ENCODE results near the gene DUSP28.

DNA sequence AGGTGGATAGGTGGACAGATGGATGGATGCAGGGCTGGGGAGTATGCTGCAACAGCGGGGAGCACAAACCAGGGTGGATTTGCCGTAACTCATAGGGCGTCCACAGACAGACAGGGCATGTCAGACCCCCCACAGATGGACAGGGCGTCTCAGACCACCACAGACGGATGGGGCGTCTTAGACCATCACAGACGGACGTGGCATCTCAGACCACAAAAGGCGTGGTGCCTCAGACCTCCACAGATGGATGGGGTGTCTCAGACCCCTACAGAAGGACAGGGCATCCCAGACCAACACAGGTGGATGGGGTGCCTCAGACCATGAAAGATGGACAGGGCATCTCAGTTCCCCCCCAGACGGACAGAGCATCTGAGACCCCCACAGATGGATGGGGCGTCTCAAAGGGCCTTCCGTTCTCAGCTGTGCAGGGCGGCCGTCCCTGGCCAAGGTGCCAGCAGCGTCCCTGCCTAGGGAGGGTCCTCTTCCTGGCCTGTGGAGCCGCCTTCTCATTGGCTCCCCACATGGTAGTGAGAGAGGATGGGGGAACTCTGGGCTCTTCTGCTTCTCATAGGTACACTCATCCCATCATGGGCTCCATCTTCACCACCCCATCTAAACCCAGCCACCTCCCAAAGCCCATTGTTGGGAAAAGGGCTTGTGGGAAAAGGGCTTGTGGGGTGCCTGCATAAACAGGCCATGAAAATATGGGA is 4.5 kb upstream of the DUSP28 start:
- TF ChIP-seq, protein P1, sequence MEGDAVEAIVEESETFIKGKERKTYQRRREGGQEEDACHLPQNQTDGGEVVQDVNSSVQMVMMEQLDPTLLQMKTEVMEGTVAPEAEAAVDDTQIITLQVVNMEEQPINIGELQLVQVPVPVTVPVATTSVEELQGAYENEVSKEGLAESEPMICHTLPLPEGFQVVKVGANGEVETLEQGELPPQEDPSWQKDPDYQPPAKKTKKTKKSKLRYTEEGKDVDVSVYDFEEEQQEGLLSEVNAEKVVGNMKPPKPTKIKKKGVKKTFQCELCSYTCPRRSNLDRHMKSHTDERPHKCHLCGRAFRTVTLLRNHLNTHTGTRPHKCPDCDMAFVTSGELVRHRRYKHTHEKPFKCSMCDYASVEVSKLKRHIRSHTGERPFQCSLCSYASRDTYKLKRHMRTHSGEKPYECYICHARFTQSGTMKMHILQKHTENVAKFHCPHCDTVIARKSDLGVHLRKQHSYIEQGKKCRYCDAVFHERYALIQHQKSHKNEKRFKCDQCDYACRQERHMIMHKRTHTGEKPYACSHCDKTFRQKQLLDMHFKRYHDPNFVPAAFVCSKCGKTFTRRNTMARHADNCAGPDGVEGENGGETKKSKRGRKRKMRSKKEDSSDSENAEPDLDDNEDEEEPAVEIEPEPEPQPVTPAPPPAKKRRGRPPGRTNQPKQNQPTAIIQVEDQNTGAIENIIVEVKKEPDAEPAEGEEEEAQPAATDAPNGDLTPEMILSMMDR (IDR thresholded peaks at IDR 0.05), result no peak
- TF ChIP-seq ESRRA (CRISPR knock-in tag; IDR thresholded peaks at IDR 0.05; ENCODE audit: borderline replicate concordance) (no peak), FOXJ3 (CRISPR knock-in tag; IDR thresholded peaks at IDR 0.05; ENCODE audit: borderline replicate concordance) (no peak), JUN (CRISPR knock-in tag; IDR thresholded peaks at IDR 0.05) (no peak), ZNF121 (CRISPR knock-in tag; IDR thresholded peaks at IDR 0.05) (no peak)
- TF ChIP-seq, protein P2, sequence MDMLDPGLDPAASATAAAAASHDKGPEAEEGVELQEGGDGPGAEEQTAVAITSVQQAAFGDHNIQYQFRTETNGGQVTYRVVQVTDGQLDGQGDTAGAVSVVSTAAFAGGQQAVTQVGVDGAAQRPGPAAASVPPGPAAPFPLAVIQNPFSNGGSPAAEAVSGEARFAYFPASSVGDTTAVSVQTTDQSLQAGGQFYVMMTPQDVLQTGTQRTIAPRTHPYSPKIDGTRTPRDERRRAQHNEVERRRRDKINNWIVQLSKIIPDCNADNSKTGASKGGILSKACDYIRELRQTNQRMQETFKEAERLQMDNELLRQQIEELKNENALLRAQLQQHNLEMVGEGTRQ (CRISPR knock-in tag; IDR thresholded peaks at IDR 0.05), result no peak
- TF ChIP-seq, protein P3, sequence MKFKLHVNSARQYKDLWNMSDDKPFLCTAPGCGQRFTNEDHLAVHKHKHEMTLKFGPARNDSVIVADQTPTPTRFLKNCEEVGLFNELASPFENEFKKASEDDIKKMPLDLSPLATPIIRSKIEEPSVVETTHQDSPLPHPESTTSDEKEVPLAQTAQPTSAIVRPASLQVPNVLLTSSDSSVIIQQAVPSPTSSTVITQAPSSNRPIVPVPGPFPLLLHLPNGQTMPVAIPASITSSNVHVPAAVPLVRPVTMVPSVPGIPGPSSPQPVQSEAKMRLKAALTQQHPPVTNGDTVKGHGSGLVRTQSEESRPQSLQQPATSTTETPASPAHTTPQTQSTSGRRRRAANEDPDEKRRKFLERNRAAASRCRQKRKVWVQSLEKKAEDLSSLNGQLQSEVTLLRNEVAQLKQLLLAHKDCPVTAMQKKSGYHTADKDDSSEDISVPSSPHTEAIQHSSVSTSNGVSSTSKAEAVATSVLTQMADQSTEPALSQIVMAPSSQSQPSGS (CRISPR knock-in tag; IDR thresholded peaks at IDR 0.05; ENCODE audit: borderline replicate concordance, low read depth), result no peak
- TF ChIP-seq, protein P4, sequence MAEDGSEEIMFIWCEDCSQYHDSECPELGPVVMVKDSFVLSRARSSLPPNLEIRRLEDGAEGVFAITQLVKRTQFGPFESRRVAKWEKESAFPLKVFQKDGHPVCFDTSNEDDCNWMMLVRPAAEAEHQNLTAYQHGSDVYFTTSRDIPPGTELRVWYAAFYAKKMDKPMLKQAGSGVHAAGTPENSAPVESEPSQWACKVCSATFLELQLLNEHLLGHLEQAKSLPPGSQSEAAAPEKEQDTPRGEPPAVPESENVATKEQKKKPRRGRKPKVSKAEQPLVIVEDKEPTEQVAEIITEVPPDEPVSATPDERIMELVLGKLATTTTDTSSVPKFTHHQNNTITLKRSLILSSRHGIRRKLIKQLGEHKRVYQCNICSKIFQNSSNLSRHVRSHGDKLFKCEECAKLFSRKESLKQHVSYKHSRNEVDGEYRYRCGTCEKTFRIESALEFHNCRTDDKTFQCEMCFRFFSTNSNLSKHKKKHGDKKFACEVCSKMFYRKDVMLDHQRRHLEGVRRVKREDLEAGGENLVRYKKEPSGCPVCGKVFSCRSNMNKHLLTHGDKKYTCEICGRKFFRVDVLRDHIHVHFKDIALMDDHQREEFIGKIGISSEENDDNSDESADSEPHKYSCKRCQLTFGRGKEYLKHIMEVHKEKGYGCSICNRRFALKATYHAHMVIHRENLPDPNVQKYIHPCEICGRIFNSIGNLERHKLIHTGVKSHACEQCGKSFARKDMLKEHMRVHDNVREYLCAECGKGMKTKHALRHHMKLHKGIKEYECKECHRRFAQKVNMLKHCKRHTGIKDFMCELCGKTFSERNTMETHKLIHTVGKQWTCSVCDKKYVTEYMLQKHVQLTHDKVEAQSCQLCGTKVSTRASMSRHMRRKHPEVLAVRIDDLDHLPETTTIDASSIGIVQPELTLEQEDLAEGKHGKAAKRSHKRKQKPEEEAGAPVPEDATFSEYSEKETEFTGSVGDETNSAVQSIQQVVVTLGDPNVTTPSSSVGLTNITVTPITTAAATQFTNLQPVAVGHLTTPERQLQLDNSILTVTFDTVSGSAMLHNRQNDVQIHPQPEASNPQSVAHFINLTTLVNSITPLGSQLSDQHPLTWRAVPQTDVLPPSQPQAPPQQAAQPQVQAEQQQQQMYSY (CRISPR knock-in tag; IDR thresholded peaks at IDR 0.05), result no peak
- TF ChIP-seq, protein P5, sequence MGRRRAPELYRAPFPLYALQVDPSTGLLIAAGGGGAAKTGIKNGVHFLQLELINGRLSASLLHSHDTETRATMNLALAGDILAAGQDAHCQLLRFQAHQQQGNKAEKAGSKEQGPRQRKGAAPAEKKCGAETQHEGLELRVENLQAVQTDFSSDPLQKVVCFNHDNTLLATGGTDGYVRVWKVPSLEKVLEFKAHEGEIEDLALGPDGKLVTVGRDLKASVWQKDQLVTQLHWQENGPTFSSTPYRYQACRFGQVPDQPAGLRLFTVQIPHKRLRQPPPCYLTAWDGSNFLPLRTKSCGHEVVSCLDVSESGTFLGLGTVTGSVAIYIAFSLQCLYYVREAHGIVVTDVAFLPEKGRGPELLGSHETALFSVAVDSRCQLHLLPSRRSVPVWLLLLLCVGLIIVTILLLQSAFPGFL (CRISPR knock-in tag; IDR thresholded peaks at IDR 0.05; ENCODE audit: borderline replicate concordance), result no peak

Measured in WTC11 (cell line).